Neural progenitor cell (in vitro differentiated cells): ENCODE data around the gene COPS3.

Experiments used
- CTCF ChIP-seq: fragments of 200-600 bp; sonication (generic); IDR thresholded peaks from 2 replicates; pipeline ENCODE4 v1.5.1; 2017; ENCODE audit warnings: antibody characterized with exemption, mild to moderate bottlenecking
- EZH2phosphoT487 ChIP-seq: fragments of 200-600 bp; sonication (generic); IDR thresholded peaks from 2 replicates; pipeline ENCODE4 v1.6.1; 2017; ENCODE audit warnings: antibody characterized with exemption

GRCh38 chr17:17325228-17325627 is 44.2 kb upstream of the COPS3 start:
- TF ChIP-seq CTCF, result no peak
- TF ChIP-seq EZH2phosphoT487, result no peak
